Left renal cortex interstitium (tissue), 4 donors: ENCODE data around the gene ULK1. TPM values are rescaled to one million over a fixed set of nuclear protein-coding genes. Genes with fewer than 3 reads are reported as not detected.

Experiments
- DNase-seq, 4 donors: peaks; one replicate each; pipeline ENCODE4 v3.0.0-alpha.2; 2013; ENCODE audit warnings: low read depth in 4 of 4, low spot score in 2 of 4, missing footprints in 1 of 4
- polyA plus RNA-seq, 4 donors: library from polyadenylated mRNA; unstranded; fragments of 120-200 nt; gene quantifications; one replicate each; pipeline ENCODE4 v1.2.1, GENCODE V29; 2013; ENCODE audit not compliant: insufficient read length in 4 of 4

Gene ULK1
- 10 to 100 TPM; 18.8 to 47.9 (median 34.7) TPM for polyA plus RNA-seq

DNA sequence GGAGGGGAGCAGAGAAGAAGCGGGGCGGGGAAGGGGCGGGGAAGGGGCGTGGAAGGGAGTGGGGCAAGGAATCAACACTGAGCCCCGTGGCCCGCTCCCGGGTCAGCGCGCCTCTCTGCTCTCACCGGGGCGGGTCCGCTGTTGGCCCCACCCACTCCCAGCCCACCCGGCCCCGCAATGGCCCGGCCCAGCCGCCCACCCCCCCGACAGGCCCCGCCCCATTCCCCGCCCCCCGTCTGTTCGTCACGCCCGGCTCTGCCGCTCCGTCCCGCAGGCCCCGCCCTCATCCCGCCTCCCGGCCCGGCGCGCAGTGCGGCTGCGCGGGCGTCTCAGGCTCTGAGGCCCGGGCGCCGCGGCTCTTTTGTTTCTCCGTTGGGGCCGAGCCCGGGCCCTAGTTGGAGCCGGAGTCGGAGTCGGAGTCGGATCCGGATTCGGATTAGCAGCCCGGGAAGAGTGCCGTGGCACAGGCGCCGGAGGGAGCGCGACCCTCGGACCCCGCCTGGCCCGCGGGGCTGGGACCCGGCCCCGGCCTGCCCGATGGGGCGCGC, at the start of gene ULK1:
ULK1 (plus strand) TSS at position 310 of the 548 bp plus-strand sequence. CDS start 380 bp downstream, outside the sequence.
- DNase-seq = peak in 3 of 4 donors; percentile 72 to 77 (median 72)

GRCh38 chr12:131844656-131845055, 49.8 kb upstream of the ULK1 start:
- DNase-seq = no peak

- no peak for DNase-seq
These were observed 49.3 kb upstream of the ULK1 start for GRCh38 chr12:131845121-131845520.

GRCh38 chr12:131847456-131847855, 47.0 kb upstream of the ULK1 start:
- DNase-seq = no peak

DNA sequence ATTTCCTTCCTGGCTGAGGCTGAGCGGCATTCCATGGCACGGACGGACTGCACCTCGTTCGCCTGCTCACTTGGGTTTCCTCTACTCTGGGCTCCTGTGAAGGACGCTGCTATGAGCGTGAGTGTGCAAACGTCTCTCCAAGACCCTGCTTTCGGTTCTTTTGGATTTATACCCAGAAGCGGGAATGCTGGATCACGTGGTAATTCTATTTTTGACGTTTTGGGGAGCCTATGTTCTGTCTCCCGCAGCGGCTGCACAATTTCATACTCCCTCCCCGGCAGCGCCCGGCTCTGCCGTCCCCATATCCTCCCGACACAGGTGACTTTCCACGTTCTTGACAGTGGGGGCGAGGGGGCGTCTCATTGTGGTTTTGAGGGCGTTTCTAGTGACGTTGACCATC, 45.7 kb upstream of the ULK1 start:
- no peak for DNase-seq

- no peak for DNase-seq
These were observed 44.5 kb upstream of the ULK1 start for GRCh38 chr12:131849700-131850553.

GRCh38 chr12:131850856-131851559, 43.4 kb upstream of the ULK1 start:
- DNase-seq = no peak

GRCh38 chr12:131851741-131852550, 42.5 kb upstream of the ULK1 start:
- no peak for DNase-seq

DNA sequence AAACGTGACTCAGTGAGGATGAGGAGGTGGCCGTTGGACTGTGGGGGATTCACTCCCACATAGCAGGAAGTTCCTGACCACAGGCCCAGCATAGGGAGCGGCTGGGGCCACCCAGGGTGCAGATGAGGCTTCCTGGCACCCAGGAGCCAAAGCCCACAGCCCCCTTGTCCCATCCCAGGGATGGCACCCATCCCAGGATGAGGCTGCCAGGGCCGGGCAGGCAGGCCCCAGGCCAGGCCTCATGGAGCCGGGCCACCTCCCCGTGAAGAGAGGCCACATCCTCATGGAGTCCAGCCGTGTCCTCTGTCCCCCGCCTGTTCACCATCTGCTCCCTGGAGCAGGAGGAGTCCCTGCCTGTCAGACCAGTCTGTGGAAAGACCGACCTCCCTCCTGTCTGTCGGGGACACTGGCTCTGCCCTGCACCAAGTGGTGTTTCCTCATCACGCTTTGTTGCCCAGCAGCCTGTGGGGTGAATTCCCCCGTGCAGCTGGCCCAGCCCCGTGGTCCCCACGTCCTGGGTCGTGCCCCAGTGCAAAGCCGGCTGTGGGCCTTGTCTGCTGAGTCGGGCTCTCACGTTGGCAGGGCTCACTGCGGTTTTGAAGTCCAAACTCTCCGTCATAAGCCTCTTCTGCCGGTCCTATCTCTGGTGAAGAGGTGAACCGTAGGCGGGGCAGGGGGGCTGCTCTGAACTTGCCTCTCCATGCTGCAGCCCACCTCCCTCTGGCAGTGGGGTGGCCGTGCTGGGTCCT, 41.7 kb upstream of the ULK1 start:
- DNase-seq = no peak

- DNase-seq = no peak
These were observed 40.3 kb upstream of the ULK1 start for GRCh38 chr12:131853832-131854797.

DNA sequence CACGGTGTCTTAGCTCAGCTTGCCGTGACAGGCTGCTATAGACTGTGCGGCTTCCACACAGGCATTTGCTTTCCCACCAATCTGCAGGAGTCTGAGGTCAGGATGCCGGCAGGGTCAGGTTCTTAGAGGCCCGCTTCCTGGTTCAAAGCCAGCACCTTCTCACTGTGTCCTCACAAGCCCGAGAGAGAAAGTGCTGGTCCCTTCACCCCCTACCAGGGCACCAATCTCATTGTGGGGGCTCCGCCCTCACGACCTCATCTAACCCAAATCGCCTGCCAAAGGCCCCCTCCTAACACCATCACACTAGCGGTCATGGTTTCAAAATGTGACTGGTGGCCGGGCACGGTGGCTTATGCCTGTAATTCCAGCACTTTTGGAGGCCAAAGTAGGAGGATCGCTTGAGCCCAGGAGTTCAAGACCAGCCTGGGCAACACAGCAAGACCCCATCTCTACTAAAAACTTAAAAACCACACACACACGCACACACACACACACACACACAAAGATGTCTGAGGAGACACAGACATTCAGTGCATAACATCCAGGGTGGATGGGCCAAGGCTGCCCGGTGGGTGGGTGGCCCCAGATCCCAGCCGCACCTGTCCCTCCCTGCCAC, 39.5 kb upstream of the ULK1 start:
- no peak for DNase-seq

GRCh38 chr12:131855521-131856142, 38.8 kb upstream of the ULK1 start:
- no peak for DNase-seq

DNA sequence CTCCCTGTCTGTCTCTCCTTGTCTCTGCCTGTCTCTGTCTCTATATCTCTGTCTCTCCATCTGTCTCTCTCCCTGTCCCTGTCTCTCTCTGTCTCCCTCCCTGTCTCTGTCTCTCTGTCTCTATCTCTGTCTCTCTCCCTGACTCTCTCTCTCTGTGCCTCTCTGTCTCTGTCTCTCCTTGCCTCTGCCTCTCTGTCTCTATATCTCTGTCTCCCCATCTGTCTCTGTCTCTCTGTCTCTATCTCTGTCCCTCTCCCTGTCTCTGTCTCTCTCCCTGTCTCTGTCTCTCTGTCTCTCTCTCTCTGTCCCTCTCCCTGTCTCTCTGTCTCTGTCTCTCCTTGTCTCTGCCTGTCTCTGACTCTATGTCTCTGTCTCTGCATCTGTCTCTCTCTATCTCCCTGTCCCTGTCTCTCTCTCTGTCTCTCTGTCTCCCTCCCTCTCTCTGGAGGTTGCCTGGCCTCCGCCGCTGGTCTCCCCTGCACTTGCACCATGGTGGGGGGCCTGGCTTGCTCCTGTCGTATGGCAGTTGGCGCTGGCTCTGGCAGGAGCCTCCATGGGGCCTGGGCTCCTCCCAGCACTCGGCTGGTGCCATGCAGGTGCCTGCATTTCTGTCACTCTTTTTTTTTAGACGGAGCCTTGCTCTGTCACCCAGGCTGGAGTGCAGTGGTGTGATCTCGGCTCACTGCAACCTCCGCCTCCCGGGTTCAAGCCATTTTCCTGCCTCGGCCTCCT, 37.9 kb upstream of the ULK1 start:
- no peak for DNase-seq

GRCh38 chr12:131857908-131858850, 36.2 kb upstream of the ULK1 start:
- DNase-seq = no peak

GRCh38 chr12:131860472-131861260, 33.8 kb upstream of the ULK1 start:
- DNase-seq = peak in 2 of 4 donors; percentile 28 to 37
